Fibroblast of mammary gland (primary cell): ENCODE measurements around the gene OSBPL7.

Experiments used
- DNase-seq: peaks from one replicate; pipeline ENCODE4 v3.0.0-alpha.2; 2010; ENCODE audit warnings: low read depth
- H3K4me3 ChIP-seq: 2 replicates; pipeline ENCODE4 v1.5.1; 2011; ENCODE audit warnings: low read depth, mild to moderate bottlenecking, low read length, moderate library complexity; ENCODE audit not compliant: control insufficient read depth
- TF ChIP-seq, protein P1 (sequence below): conservative IDR thresholded peaks from 2 replicates; pipeline ENCODE4 v1.5.1; 2011; ENCODE audit warnings: low read depth, low read length, inconsistent platforms; ENCODE audit not compliant: control insufficient read depth, insufficient read depth

The OSBPL7 gene

DNA sequence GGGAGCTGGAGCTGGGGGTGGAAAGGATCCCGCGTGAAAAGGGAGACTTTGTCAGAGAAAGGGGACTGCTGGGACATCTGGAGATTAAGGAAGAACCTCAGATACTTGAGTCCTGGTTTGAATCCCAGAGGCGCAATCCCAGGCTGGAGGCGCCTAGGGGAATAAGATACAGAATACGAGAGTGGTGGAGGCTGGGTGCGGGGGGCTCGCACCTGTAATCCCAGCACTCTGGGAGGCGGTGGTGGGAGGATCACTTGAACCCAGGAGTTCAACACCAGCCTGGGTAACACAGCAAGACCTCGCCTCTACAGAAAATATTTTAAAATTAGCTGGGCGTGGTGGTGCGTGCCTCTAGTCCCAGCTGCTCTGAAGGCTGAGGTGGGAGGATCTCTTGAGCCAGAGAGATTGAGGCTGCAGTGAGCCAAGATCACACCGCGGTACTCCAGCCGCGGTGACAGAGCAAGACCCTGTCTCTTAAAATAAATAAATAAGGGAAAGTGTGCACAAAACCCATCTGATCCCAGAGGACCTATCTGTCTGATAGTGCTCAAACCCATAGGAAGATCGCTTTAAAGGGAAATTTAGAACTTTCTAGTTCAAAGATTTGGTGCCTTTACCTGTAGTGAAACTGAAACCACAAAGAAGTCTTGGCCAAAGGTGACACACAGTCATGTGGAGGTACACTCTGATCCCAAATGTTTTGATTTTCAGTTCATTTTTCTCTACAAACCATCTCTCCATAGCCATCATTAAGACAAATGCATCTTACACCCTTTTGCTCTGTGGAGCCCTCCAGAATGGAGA is 20.1 kb upstream of the OSBPL7 start:
- no peak for DNase-seq
- TF ChIP-seq, protein P1, sequence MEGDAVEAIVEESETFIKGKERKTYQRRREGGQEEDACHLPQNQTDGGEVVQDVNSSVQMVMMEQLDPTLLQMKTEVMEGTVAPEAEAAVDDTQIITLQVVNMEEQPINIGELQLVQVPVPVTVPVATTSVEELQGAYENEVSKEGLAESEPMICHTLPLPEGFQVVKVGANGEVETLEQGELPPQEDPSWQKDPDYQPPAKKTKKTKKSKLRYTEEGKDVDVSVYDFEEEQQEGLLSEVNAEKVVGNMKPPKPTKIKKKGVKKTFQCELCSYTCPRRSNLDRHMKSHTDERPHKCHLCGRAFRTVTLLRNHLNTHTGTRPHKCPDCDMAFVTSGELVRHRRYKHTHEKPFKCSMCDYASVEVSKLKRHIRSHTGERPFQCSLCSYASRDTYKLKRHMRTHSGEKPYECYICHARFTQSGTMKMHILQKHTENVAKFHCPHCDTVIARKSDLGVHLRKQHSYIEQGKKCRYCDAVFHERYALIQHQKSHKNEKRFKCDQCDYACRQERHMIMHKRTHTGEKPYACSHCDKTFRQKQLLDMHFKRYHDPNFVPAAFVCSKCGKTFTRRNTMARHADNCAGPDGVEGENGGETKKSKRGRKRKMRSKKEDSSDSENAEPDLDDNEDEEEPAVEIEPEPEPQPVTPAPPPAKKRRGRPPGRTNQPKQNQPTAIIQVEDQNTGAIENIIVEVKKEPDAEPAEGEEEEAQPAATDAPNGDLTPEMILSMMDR = no peak
- peak overlapping the region; percentile 92 for H3K4me3 ChIP-seq

DNA sequence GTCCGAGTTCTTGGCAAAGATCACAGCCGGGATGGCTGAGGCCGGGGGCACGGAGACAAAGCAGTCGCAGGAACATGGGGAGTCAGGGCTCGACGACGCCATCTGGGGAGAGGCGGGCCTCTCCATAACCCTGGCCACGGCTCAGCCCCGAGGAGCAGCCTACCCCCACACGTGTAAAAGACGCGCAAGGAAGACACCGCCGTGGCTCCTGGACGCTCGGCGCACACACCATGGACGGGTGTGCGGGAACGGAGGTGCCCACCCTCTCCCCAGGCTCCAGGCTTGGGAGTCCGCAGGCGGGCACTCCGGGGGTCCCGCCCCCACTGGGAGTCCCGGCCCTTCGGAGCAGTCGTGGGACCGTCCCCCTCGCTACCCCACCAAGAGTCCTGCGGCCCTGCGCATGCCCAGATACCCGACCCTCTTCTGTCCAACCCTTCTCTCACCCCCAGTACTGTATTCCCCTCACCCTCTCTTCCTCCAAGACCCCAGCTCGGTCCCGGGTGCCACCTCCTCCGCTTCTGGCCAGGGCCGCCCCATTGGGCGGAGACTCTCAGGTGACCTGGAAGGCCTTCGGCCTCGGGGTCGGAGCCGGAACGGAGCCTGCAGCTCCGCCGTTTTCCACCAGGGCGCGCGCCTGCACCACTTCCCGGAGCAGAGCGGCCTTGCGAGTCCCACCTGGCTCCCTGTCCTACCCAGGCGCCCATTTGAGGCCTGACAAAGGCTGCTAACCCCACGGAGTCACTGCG is 19.3 kb upstream of the OSBPL7 start, which contains the start of gene SCRN2:
Gene SCRN2, minus strand, starts transcription at position 532 of the 746 bp plus-strand sequence. Its CDS starts 430 bp downstream, at position 102.
- DNase-seq = peak; percentile 76
- peak within 1 kb of the TSS; percentile 92 for H3K4me3 ChIP-seq
- TF ChIP-seq, protein P1 = peak; percentile 78

DNA sequence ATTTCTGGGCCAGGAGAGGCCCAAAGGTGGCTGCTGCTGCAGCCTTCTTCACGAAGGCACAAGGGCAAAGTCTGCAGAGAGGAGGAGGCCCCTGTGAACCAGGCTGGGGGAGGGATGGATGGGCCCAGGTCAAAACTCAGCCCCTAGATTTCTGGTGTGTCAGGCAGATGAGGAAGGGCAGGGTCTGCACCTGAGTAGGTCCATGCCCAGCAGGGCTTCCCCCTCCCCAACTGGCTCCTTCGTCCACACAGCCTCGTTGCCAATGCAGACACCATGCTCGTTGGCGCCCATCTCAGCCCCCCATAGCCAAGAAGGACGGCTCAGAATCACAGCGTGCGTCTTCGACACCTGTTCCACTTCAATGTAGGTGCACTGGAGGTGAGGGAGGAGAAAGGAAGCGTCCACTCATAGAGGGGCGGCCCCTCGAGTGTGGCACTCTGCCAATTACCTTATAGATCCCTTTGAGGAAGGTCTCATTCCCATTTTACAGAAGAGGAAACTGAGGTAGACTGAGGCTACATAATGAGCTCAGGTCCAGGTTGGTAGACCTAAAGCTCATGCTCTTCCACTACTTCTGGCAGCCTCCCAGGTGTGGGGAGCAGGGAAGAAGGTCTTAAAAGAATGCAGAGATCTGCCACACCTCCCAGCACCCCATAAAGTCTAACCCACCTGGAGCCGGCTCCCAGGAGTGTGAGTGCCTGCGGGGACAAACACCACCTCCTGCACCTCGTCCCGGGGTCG is 18.6 kb upstream of the OSBPL7 start:
- no peak for DNase-seq
- TF ChIP-seq, protein P1 = no peak
- H3K4me3 ChIP-seq = peak overlapping the region; percentile 92

DNA sequence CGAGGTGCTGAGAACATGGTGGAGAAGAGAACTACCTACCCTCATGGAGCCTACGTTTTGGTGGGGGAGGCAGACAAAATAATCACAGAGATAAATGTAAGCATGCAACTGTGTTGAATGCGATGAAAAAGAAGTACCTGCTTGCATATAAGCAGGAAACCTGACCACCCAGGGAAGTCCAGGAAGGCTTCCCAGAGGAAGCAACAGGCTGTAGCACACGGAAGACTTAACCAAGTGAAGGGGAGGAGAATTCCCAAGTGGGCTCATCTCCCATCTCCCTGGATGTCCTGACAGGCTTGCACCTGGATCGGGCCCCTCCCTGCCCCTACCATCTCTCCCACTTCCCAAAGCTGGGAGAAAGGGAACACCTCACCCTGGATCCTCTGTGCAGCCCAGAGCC is 17.5 kb upstream of the OSBPL7 start:
- TF ChIP-seq, protein P1 = no peak
- DNase-seq = no peak
- H3K4me3 ChIP-seq = no peak overlapping the region

DNA sequence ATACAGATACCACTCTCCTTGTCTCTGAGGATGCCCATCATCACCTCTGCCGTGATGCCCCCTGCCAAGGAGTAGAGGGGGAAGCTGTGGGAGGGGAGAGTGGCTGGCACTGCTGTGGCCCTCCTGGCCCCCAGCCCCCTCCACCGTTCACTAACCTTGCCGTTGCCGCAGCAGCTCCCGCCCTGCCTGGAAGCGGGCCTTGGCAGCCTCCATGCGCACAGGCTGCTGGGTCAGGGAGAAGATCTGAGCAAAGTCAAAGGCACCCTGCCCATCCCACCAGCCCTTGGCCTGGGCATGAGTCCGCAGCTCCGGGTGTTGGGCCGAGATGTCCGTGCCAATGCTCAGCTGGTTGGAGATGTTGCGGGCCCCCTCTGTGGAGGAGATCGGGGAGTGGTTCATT is 17.0 kb upstream of the OSBPL7 start:
- TF ChIP-seq, protein P1 = no peak
- DNase-seq = no peak
- no peak overlapping the region for H3K4me3 ChIP-seq

DNA sequence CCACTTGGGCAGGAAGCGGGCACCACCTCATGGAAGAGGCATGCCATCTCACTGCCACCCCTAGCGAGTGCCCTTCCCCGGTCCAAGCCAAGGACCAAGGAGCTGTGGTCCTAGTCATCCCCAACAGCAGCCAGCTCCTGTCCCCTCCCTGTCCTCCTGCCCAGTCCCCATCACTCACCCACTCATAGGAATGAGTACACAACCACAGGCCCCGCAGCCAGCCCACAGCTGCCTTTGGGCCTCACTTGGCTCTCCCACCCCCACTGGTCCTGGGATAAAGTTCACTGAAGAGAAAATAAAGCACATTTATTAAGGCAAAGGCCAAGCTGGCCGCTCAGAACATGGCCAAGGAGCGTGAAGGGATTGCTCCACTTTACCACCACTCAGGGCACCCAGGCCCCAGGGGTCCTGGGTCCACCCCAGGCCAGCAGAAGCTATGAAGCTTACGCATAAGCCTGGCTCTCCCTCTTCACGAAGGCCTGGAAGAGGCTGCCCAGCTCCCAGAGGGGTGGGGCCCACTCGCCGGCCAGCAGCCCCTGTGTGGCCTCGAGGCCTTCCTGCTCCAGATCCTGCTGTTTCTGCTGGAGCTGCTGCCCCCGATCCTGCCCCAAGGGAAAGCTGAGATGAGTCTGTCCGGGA is 15.9 kb upstream of the OSBPL7 start:
- H3K4me3 ChIP-seq = no peak overlapping the region
- TF ChIP-seq, protein P1 = no peak
- peak; percentile 58 for DNase-seq
